ENCODE measurements around the gene FBXL15.

Gene FBXL15

GRCh38 chr10:102465466-102465865 lies 44.8 kb downstream of the FBXL15 start:
- no peak for DNase-seq (ENCODE audit: low read depth)

GRCh38 chr10:102467318-102467717 lies 46.7 kb downstream of the FBXL15 start:
- no peak overlapping the region for H3K4me3 ChIP-seq (ENCODE audit: low read depth, low read length)
- DNase-seq (ENCODE audit: low read depth) = no peak
- no peak for TF ChIP-seq CTCF (conservative IDR thresholded peaks at IDR 0.05; ENCODE audit: low read depth, low read length)

More at GRCh38 chr10:102465466-102465865, 44.8 kb downstream of the FBXL15 start:
- no peak for TF ChIP-seq CTCF (conservative IDR thresholded peaks at IDR 0.05; ENCODE audit: low read depth, low read length)
- H3K4me3 ChIP-seq (ENCODE audit: low read depth, low read length) = no peak overlapping the region

GRCh38 chr10:102467971-102468438 lies 47.4 kb downstream of the FBXL15 start:
- H3K4me3 ChIP-seq (ENCODE audit: low read depth, low read length) = no peak overlapping the region
- DNase-seq (ENCODE audit: low read depth) = no peak
- no peak for TF ChIP-seq CTCF (conservative IDR thresholded peaks at IDR 0.05; ENCODE audit: low read depth, low read length)

GRCh38 chr10:102468683-102469082 lies 48.0 kb downstream of the FBXL15 start:
- H3K4me3 ChIP-seq (ENCODE audit: low read depth, low read length) = no peak overlapping the region
- no peak for TF ChIP-seq CTCF (conservative IDR thresholded peaks at IDR 0.05; ENCODE audit: low read depth, low read length)

GRCh38 chr10:102470579-102471546 lies 50.2 kb downstream of the FBXL15 start:
- TF ChIP-seq CTCF (conservative IDR thresholded peaks at IDR 0.05; ENCODE audit: low read depth, low read length) = no peak
- no peak for DNase-seq (ENCODE audit: low read depth)
- H3K4me3 ChIP-seq (ENCODE audit: low read depth, low read length) = no peak overlapping the region

More at GRCh38 chr10:102468683-102469082, 48.0 kb downstream of the FBXL15 start:
- no peak for DNase-seq (ENCODE audit: low read depth)

Data from choroid plexus epithelial cell (primary cell).